ENCODE measurements around the gene ATP6V0E2.

DNA sequence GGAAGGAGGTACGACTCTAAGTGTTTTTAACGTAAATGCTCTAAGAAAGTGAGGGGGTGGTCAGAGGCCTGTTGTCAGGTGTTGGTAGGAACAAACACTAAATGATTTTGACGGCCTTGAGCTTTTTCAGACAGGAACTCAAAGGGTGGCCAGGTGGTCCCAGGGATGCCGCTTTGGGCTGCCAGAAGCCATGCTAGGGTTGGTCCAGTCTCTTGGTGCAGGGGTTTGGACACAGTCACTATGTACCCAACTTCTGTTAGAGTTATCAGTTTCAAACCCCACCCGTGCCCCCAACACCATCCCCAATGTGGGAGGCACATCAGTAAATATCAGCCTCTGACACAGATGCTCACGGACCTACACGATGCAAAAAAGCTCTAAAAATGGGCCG, 9.3 kb downstream of the ATP6V0E2 start:
- TF ChIP-seq POLR2A (IDR thresholded peaks at IDR 0.05) = no peak
- TF ChIP-seq, protein P1, sequence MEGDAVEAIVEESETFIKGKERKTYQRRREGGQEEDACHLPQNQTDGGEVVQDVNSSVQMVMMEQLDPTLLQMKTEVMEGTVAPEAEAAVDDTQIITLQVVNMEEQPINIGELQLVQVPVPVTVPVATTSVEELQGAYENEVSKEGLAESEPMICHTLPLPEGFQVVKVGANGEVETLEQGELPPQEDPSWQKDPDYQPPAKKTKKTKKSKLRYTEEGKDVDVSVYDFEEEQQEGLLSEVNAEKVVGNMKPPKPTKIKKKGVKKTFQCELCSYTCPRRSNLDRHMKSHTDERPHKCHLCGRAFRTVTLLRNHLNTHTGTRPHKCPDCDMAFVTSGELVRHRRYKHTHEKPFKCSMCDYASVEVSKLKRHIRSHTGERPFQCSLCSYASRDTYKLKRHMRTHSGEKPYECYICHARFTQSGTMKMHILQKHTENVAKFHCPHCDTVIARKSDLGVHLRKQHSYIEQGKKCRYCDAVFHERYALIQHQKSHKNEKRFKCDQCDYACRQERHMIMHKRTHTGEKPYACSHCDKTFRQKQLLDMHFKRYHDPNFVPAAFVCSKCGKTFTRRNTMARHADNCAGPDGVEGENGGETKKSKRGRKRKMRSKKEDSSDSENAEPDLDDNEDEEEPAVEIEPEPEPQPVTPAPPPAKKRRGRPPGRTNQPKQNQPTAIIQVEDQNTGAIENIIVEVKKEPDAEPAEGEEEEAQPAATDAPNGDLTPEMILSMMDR (IDR thresholded peaks at IDR 0.05) = no peak

Measured in transverse colon (tissue), 3 donors.